HT-29 (cell line): ENCODE results near the gene AKAP6. TPM values are rescaled to one million over a fixed set of nuclear protein-coding genes. Genes with fewer than 3 reads are reported as not detected.

ENCODE experiments used
- DNase-seq: peaks from one replicate; pipeline ENCODE4 v3.0.0-alpha.2; 2015; ENCODE audit warnings: low spot score
- total RNA-seq: library from RNA; depleted of rRNA; stranded (reverse); fragments of >200 nt; shearing (Covaris generic); gene quantifications from 2 replicates; pipeline ENCODE4 v1.2.3, GENCODE V29; 2014

The AKAP6 gene
- total RNA-seq, 1 experiment from 2014 or later: 1.3 TPM

DNA sequence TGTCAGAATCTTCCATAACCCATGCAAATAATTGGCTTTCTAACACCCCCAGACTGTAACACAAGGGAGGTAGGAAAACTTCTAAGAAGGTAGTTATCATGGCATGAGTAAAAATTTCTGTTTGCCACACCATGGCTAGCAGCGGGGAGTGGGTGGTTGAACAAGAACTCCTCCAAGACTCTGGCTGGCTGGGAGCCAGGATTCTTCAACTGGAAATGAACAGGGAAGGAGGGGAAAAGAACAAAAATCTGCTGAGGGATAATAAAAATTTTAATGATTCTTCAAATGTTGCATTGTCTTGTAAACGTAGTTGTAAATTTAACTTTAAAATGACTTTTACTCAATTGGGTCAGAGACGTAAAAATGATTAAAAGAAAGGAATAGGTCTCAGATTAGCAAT, 78.9 kb downstream of the AKAP6 start:
- no peak for DNase-seq

DNA sequence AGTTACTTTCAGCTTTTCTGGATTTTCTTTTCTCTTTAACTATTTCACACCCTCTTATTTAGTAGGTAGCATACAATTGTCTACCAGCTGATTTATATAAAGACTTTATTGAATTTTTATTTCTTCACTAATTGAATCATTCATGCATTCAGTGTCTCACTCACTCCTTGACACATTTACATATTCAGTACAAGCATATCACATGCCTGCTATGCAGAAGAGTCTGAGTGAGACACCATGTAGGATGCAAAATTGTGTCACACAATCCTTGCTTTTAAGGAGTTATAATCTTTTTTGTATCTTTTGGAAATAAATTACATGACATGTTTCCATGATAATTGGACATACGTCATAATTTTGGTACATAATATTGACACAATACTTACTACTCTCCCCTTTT, 83.0 kb downstream of the AKAP6 start:
- no peak for DNase-seq

DNA sequence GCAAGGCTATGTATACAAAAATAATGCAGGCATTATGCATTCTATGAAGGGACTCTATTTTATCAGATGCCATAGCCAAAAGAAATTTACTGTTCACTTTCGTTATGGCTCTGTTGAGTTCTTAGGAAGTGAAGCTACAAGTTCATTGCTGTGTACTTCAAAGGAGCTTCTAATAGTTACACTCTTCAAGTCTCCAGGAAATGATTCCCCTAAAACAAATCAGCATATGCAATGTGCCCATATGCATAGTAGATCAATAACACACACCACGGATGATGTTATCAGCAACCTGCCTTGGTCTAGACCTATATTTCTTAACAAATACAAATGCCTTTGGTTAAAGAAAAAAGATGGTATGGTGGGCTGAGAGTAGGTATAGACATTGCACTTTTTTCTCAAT, 83.4 kb downstream of the AKAP6 start:
- DNase-seq: no peak

DNA sequence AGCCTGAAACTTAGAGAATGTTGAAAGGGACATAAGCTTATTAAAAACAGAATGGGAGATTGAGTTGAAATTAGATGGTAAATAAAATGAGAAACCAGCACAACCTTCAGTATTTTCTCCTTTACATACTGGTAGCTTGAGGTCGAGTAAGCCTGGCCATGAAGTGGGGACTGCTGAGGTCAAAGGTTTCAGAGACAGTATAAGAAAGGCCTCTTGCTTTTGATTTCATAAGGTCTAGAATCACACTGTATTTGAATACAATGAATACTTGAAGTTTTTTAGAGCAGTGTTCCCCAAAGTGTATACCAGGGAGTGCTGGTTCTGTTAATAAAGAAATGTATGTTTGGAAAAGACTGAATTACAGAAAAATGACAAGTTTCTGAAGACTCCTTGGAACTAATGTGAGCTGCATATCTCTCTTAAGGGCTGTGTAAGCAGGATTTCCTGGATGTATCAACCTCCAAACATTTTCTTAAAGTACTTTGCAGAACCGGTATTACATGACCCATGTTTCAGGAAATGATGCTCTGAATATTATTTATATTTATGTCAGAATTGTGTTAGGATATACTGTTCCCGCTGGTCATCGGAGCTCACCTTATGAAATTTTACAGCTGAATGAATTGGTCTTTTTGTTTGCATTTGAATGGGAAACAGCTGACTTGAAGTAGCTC, 85.0 kb downstream of the AKAP6 start:
- no peak for DNase-seq

DNA sequence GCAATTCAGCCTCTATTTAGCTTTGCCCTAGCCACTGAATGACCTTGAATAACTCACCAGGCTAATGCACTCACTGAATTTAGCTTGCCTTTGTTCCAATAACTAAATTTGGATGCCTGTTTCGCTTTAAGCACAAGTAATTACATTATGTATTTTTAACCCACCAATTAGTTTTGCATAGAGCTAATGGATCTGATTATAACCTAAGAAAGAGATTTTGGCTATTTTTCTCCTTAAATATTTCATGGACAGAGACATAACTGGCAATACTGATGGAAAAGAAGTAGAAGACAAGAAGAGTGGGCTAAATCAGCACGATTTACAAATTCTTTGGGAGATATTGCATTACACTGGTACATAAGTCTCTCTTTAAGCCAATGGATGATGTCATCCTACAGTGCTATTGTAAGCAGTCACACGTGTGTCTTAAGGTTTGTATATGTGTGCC, 85.7 kb downstream of the AKAP6 start:
- no peak for DNase-seq

DNA sequence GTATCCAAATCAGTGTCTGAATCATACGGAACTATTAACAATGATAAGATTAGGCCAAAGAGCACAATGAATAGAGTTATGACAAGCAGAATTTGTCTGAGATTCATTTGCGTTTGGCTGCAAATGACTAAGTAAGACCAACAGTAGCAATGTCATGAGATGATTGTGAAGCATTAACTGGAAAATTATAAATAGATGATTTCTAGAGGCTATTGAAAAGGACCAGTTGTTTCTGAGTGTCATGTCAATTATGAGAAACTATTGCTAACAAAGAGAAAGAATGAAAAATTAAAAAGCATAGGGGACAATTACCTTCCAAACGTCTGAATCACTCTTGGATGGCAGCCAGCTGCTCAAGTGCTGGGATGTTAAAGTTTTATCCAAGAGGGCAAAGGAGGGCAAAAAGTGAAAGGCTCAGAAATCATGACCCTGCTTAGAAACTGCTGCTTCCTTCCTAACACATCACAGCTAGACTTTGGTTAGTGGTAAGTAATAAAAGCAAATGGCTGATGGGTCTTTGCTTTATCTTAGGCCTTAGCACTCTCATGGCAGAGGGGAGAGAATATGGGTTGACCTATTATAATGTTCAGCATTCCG, 89.0 kb downstream of the AKAP6 start:
- peak; percentile 73 for DNase-seq

DNA sequence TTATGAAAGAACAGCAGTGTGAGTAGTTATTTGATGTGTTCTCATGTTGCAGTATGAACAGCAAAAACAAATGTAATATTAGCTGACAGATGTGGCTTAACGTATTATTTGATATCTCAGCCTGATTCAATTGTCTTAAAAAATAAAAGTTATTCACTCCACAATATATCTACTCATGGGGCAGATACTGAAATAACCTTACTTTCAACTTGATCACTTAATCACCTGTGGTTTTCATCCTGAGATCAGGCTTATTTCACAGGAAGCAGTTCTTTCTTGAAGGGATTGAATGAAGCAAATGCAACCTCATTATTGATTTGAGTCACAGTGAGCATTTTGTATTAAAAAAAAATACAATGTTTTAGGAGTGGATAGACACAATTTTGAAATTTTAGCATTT, 90.3 kb downstream of the AKAP6 start:
- DNase-seq: no peak

DNA sequence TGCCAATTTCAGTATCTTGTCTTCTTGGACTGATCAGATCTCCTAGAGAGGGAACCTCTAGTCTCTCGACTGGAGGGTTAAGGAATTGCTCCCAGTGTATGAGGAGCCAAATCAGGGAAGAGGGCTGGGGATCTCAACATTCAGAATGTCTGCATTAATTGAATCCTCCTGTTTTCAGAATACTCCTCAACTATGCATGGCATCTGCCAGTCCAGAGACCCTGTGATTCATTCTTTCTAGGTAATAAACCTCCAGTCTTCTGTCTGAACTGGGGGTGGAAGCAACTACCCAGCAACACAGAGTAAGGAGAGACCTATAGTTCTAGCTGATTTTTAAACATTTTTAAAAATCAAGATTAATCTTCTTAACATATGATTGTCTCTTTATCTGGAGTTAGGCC, 92.7 kb downstream of the AKAP6 start:
- no peak for DNase-seq

DNA sequence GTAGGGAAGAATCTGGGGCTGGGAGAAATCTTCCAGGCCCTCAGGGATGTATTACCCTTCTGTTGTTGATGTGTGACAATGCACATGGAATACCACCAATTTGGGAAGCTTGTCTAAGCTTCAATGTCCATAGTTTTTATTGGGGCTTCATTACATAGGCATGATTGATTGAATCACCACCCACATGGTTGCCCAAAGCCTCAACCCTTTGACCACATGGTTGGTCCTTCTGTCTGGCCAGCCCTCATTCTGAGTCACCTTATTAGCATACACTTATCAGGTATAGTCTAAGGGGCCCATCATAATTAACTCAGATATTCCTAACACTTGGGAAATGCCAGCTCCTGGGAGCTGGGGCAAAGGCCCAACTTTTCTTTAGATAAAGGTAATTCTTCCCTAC, 93.3 kb downstream of the AKAP6 start:
- no peak for DNase-seq

DNA sequence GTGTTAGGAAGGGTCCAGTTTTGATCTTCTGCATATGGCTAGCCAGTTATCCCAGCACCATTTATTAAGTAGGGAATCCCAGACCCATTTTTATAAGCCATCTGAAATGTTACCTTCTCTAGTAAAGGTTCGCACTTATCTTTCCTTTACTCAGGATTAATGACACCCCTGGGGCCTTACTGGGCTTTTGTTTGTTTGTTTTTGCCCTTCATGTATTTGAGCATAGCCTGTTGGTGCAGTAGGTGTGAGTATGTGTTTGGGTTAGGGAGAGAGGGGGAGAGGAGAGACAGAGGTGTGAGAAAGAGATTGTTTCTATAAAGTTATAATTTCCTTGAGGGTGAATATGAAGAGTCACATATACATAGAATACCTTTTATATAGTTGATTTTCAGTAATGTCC, 96.9 kb downstream of the AKAP6 start:
- DNase-seq: no peak

DNA sequence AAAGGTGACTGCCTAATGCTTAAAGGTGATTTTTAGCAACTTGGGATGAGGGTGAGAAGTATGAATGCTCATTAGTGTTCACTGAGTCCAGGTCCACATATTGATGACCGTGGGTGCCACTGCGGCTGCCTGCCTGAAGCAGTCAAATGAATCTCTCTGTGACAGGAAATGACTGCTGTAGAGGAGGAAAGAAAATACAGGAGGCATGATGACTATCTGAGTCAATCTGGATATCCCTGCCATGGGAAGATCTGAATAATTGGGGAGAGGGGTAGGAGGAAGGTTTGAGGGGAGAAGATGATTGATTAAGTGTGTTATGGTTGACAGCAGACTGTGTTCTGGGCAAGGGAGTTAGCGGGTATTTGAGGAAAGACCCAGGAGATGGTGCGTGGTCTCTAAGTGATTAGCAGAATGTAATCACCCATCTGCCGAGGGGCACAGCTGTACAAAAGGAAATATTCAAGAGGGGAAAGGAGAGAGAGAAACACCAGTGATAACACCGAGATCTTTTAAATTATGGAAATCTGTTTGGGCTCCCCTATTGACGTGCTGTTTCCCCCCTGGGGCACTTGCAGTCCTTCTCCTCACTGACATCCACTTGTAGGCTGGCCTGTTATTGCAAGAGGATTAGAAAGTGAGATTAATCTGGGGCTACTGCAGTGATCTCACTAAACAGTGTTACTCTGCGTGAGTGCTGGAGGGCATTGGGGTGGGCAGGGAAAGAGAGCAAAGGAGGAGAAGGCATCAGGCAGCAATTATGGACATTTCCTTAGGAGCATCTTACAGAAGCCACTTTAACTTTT, 97.7 kb downstream of the AKAP6 start:
- no peak for DNase-seq

DNA sequence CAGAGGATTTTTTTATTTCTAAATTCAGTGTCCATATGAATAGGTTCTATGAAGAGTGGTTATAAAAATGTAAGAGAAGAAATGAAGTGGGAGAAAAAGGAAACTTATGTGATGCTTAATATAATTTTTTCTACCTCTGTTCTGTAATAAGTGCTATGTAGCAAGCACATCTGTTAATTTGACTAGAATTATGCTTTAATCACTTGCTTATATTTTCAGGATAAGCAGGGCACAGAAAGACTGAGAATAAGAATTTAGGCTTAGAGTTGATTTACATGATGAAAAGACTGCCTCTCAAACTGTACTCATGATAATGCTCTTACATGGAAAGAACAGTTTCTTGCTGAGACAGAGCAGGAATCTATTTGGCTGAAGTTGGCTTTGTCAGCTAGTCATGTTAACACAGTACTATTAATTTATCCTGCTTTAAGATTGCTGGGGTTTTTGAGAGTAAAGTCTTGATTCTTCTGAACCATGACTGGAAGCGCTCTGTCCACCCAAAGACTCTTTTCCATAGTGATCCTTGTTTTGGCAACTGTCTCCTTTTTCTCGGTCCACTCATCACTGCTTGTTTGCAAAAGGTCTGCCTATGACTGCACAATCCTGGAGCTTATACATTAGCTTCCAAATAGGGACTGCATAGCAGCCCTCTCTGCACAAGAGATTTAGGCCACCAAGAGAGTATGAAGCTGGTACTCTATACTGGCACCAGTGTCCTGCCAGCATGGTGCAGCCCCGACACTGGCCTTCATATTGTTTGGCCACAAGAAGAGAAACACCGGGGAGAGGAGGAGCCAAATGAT, 98.8 kb downstream of the AKAP6 start:
- no peak for DNase-seq

DNA sequence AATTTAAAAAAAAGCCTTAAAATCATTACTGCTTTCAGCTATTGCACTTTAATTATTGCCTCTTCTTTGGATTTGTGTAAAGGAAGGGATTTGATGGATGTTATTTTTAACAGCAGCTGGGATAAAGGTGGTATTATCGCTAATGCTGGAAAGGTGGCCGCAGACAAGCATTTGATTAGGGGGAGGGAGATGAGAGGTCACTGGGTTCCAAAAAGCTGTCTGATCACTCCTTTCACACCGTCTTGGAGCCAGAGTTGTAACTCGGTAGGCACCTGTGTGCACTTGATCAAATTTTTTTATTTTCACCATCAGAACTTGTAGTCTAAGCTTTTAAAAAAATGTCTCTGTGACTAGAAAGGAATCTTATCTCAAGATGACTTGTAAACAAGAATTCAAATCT, 99.8 kb downstream of the AKAP6 start:
- DNase-seq: no peak

DNA sequence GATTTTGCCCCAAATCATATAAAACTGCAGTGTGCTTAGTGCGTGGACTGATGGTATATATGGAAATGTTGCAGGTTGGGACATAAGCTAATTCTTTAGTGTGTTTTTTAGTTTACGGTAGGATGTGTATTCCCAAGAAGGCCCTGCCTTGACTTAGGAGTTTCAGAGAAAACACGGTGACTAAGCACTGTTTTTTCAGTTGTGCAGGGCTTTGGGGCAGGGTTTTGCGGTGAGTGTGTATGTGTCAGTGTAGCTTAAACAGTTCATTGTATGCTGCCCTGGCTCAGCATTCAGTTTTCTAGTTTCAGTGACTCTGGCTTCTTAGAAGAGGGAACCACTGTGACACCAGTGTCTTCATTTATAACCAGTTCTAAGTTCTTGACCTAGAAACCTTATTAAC, 101.2 kb downstream of the AKAP6 start:
- DNase-seq: no peak

DNA sequence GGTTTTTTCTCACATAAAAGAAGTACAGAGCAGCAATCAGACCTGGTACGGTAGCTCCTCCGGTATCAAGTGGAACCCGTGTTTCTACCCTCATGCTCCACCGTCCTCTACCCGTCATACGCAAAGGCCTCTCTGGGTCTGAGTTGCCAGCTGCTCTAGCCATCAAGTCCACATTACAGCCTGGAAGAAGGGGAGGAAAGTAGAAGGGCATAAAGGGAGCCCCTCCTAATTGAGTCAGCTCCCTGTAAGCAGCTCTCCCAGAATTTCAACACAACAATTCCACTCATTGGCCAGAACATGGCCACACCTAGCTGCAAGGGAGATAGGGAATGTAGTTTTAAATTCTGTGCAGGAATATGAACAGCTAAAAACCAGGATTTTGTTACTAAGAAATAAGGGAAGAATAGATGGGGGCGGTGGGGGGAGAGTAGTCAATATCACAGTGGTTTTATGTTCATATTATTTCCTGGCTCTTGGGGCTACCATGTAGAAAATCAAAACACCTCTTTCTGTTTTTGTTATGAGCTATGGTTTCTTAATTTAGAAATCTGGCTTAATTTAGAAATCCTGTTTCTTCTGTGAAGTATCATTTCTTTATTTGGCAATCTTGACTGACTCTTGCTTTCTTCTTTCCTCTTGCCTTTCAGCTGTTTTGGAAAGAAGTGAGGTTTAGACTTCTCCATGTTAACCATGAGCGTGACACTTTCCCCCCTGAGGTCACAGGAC, 103.9 kb downstream of the AKAP6 start:
- DNase-seq: no peak

DNA sequence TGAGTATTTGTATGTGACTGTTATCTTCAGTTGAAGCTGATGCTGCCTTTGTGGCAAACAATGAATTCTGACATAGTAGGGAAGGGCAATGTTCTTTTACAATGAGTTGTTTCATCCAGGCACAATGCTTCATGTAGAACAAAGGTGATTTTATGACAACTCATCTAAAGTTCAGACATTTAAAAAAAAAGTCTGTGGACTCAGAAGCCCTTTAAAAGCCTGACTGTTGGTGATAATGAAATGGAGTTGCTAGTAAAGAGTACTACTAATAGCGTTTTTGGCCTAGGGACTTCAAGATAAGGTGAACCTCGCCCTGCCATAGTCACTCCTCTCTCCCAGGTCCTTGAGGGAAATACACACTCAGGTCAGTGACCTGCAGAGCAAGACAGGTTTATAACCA, 105.1 kb downstream of the AKAP6 start:
- no peak for DNase-seq

DNA sequence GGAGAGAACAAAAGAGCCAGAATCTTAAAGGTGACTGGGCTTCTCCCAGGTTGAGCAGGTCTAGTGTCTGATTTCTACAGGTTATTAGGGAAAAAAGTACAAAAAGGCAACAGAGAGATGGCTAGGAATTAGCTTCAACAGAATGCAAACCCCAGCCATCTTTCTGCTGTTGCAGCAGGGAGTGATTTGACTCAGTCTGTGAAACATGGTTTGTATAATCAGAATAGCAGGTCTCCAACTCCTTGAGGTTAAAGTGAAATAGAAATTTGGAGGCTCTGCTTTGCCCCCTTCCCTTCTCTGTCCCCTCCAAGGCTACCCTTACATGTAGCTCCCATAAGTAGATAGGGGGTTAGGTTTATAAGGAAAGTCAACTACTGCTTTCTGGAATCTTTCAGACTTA, 105.8 kb downstream of the AKAP6 start:
- DNase-seq: no peak

DNA sequence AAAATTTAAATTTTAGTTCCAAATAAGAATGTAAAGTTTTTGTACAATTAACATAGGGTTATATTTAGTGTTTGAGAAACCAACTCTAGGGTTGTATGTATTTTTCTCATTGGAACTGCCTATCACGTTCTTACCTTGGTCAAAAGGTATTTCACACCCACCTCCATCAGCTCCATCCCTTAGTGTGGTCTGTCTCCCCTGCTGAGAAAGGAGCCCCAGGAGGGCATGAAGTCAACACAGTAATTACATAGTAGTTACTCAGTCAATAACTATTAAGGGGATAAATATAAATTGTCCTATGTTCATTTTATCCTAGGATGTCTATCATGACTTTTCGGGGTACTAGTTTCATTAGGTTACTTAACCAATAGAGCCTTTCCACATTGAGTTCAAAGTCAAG, 106.3 kb downstream of the AKAP6 start:
- DNase-seq: no peak

DNA sequence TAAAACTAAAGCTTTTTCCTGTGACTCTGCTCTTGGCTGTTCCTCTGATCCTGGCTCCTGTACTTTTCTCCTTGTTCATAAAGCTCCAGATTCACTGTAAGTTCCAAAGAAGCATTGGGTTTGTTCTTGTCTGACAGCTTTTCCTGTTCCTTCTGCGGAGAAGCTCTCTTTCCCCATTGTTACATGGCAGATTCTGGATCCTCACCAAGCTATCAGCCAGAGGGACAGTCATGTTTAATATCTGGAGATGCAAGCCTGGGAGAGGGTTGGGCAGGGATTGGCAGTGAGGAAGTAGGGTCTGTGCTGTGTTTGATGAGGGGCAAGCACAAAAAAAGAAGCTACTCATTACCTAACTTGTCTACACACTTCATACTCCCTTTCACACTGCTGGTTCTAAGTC, 107.9 kb downstream of the AKAP6 start:
- DNase-seq: no peak

DNA sequence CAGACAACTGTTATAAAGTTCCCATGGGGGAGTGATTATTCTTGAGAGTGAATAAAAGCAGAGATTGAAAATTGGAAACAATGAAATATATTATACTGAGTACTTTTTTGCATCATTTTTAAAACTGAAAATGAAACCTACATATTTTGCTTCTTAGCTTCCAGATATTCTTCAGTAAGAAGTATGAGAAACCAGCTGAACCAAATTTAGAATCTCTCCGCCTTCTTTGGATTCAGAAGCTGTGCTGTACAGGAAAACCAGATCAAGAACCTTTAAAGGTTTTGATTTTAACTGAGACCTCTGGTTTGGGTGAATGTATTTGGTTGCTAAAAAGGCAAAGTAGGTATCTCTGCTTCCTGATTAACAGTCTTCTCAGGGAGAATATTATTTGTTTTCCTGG, 109.4 kb downstream of the AKAP6 start:
- no peak for DNase-seq

DNA sequence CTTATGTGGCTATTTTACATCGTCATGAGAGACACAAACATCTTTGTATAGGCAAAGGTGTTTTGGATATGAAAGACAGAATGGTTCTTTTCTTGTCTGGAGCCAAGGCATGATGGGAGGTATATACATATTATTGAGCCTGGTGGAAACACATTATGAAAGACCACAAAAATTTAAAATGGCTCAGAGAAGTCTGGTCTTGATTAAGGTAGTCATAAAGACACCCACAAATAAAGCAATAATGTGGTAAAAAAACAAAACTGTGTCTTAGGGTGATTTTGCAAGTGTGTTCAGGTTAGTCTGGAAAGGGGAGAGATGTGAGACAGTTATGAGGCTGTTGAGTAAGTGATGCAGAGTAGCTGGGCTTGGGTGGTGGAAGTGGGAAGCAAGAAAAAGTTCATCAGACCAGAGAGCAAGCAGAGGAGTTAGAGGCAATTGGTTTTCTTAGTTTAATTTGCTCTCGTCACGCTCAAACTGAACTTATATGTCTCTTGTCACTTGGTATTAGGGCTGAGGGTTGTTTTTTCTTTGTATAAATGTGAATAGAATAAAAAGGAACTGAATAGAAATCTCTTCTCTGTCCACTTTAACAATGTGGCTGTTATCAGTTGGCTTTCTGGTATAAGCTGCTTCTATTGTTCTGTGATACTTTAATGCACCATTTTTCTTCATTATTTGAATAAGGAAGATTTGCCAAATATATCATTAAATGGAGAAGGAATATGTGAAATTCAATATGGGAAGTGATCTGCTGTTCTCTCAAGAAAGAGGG, 115.0 kb downstream of the AKAP6 start:
- DNase-seq: no peak
